ENCODE data around the gene ZP1.
"Not testable (repeated sequence)": the region's sequence is repeated elsewhere in the genome, so short reads cannot be mapped to it uniquely, and the experiment has no call there.

ZP1 gene

DNA sequence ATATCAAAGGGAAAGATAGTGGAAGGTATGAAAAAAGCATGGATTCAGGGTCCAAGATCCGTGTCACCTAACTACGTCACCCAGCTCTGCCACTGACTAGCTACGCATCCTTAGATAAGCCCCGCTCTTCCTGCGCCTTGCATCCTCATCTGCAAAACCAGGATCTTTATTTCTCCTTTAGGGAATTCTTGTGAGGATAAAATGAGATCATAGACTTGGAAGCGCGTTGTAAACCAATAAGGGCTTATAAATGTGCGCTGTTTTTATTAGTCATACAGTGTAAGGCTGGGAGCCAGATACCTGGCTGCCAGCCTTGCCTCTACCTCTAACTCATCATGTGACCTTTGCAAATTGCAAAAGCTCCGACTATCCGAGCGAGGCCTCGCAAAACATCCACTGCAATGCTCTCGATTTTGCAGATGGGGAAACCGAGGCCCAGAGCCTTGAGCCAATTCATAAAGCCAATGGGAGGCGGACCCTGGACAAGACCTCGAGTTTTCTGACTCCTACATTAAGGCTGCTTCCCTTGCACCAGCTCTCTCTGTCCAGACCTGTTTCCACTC lies 38.3 kb downstream of the ZP1 start:
- DNase-seq (ENCODE audit: low spot score) (no peak), FAIRE-seq (no peak)

DNA sequence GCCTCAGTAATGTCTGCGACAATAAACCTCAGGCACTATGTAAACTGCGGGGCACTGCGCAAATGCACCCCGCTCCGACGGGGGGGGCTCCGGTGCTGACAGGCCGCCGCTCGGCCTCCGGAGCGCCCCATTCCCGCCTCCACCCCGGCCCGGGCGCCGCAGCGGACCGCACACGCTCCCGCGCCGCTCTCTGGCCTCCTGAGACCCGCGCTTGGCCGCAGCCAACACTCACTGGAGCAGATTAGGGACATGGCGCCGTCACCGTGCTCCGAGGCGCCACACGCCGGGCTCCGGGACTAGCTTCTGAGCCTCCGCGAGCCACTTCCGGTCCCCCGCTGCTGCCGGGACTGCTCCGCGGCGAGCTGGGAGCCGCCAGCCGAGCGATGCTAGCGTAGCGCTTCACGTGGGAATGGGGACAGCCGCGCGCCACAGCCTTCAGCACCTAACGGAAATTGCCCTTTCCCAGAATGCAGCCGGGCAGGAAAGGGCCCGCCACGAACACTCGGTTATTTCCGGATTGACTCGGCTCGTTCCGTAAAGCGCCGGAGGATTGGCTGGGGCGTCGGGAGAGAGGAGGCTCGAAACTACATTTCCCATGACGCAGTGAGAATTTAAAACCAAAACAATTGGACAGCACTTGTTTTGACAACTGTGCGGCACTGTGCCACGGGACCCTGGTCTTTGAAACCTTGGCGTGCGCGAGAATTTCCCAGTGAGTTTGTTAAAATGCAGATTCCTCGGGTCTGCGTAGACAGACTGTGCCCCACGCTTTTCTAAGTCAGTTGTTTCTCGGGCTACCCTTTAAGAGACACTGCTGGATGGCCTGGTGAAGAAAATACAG lies 39.0 kb downstream of the ZP1 start, which contains the start of gene PRPF19:
PRPF19 (minus strand) TSS at position 454 of the 841 bp plus-strand sequence; CDS start at position 251, 203 bp downstream.
- DNase-seq (ENCODE audit: low spot score) = peak; percentile 98
- no peak for FAIRE-seq

DNA sequence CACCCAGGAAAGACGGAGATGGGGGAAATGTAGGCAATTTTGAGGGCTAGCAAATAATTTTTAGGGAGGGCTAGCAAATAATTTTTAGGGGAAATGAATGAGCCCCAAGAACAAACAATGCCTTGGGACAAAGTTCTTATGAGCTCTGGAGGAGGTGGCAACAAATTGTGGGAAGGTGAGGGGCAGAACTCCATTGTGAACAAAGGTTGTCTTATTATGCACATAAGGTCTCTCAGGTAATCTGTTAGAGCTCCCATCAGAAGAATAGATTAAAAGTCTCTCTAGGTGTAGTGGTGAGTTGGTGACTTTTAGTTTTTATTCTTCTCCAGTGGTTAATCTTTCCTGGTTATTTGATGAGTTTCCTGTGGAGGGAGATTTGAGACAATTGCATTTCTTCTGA lies 41.5 kb downstream of the ZP1 start:
- no peak for FAIRE-seq
- DNase-seq (ENCODE audit: low spot score) = no peak

DNA sequence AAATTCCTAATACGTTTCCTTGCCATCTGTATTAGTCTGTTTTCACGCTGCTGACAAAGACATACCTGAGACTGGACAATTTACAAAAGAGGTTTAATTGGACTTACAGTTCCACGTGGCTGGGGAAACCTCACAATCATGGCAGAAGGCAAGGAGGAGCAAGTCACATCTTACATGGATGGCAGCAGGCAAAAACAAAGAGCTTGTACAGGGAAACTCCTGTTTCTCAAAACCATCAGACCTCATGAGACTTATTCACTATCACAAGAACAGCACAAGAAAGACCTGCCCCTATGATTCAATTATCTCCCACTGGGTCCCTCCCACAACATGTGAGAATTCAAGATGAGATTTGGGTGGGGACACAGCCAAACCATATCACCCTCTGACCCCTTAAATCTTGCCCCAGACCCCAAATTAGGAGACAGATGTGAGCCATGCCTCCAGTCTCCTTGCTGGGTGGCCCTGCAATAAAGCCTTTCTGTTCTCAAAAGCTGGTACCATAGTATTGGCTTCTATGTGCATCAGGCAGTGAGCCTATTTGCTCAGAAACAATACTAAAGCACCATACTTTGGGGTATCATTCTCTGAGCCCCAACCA lies 42.4 kb downstream of the ZP1 start:
- not testable (repeated sequence) for FAIRE-seq; DNase-seq (ENCODE audit: low spot score)

DNA sequence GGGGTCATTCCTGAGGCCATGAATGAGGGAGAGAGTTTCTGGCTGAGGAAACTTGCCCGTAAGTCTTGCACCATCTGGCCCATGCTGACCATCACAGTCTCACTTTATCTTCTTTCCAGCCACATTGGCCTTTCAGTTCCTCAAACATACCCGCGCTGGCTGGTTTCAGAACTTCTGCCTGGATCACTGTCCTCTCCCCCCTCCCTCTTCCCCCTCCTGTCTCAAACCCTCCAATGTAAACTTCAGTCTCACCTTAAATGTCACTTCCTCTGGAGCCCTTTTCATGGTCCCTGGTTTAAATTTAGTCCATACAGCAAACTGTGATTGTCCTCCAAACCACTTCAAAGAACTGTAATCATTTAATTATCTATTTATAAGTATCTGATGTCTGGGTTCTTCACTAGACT lies 42.9 kb downstream of the ZP1 start:
- FAIRE-seq = no peak

DNA sequence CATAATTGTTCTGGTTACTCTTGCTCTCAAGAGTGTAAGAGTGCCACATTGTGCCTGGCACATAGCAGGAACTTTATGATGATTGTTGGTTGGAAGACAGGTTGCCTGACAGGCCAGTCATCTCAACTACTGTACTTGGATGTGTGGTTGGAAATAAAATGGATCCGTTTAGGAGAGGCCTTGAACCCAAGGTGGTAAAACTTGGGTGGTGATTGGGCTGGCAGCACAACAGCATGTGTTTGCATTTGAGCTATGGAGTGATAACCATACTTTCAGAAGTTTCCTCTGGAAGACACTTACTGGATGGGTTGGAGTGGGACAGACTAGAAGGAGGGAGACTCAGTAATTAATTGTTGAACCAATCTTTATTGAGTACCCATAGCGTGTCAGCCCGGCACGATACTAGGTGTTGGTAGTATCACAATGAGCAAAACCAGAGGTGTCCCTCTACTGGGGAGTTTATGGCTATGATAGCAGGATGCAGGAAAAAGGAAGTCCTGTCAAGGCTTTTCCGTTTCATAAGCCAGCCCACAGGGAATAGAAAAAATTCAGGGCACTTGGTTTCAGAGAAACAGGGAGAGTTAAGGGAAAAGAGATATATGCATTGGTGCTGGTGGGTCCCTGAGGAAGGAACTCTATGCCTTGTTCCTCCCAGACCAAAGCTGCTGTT lies 43.5 kb downstream of the ZP1 start:
- FAIRE-seq = no peak

More for the DNA sequence above, 42.9 kb downstream of the ZP1 start:
- no peak for DNase-seq (ENCODE audit: low spot score)

DNA sequence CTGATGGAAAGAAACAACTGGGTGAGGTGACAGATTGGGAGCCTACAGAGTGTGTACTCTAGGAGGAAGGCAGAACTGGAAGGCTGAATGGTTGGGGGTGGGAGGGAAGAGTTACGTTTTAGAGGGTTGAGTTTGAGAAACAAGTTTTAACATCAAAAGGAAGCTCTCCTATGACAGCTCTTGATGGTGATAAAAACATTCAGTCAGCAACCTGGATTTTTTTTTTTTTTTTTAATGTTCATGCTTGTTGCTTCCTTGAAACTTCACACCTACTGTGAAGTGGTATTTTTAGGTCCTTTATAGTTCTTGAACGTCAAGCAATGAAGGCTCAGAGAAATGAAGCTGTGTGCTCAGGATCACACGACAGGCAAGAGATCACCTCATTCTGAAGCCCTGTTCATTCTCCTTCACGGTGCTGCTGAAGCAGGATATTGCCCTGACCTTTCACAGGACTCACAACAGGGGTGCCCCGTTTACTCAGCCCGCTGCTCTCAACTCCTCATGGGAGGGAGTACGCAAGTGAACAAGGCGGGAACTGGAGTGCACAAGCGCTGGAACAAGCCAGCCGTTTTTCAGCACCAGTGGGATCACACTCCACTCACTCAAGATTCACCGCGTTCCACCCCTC lies 45.0 kb downstream of the ZP1 start:
- no peak for FAIRE-seq
- DNase-seq (ENCODE audit: low spot score) = no peak

More for the DNA sequence above, 43.5 kb downstream of the ZP1 start:
- DNase-seq (ENCODE audit: low spot score) = no peak

DNA sequence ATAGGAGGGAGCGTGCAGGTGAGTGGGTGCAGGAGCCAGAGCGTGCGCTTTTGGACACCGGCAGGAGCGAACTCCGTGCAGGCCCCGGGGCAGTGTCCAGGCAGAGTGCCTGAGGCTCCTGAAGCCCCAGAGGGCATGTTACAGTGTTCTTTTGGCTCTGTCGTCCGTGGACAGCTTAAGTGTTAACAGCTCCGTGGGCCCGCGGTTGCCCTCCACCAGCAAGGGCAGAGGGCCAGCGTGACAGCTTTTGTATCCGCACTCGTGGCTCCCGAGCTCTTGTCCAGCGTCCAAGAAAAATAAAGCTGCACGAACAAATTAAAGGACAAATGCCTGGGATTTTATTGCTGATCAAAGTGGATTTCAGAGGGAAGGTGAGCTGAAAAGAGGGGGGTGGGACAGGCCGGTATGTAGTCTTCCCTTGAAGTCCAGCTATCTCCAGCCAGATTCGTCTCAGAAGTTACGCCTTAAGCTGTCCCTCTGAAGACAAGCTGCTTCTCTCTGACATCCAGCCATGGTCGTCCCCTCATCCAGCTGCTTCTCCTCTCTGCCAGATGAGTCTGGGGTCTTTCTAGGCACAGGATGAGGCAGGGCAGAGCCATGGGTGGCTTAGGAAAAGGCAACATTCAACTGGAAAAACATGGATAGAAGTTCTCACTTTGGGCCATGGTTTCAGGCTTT lies 45.6 kb downstream of the ZP1 start:
- DNase-seq (ENCODE audit: low spot score) = no peak
- no peak for FAIRE-seq

DNA sequence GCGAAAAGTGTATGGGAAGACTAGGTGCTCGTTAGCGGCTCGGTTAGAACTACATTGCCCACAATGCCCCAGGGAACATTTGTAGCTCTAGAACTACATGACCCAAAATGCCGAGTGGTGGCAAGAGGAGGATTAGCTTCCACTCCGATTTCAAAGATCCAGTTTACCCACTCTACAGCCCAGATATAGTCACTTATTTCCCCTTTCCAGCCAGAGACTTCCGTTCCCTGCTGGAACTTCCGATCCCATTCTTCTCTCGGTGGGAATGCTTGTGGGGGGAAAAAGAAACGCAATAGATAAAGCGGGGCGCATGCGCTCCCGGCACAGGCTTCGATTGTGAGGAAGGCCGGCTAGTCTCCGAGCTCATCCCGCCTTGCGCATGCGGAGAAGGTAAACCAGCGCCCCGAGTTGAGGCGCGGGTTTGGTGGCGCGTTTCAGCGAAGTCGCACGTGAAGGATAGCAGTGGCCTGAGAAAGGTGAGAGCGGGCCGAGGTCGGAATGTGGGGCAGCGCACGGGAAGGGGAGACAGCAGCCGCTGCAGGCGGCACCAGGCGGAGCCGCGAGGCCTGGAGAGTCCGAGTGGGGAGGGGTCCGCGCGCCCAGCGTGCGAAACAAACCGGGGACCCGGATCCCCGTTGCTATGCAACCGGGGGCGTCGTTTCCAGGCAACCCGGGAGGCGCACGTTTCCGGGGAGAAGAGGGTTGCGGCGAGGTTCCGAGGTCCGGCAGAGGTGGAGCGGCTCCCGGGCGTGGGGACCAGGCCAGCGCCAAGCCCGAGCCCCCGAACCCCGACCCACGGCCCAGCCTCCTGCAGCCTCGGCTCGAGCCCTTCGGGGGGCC lies 46.7 kb downstream of the ZP1 start, which contains the start of gene TMEM109:
TMEM109 (plus strand) TSS at position 366 of the 840 bp plus-strand sequence. CDS start 5,536 bp downstream, outside the sequence.
- FAIRE-seq (no peak), DNase-seq (ENCODE audit: low spot score) (peak; percentile 90)

DNA sequence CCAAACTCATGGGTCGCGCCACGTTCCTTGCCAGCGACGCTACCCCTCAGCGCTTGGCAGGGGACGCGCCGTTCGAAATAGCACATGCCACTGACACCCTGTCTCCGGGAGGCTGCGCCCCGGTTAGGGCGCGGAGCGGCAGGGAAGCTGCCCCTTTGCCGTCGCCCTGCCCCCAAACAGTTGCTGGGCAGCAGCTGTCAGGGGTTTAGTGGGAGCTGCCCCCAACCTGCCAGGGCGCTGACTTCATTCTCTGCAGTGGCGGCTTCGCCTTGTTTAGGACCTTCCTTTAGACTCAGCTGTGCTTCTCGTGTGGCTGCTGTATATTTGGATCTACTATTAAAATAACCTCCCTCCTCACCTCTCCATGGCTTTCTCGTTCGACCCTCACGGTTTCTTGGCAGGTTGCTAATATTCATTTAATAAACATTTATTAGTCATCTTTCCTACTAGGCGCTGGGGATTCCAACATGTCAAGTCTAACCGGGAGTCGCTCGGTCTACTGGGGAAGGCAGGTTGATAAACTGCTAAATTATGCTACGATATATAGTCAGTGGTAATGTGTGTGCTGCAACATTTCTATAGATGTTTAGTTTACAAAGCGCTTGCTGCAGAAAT lies 47.4 kb downstream of the ZP1 start:
- FAIRE-seq (no peak), DNase-seq (ENCODE audit: low spot score) (peak; percentile 50)

DNA sequence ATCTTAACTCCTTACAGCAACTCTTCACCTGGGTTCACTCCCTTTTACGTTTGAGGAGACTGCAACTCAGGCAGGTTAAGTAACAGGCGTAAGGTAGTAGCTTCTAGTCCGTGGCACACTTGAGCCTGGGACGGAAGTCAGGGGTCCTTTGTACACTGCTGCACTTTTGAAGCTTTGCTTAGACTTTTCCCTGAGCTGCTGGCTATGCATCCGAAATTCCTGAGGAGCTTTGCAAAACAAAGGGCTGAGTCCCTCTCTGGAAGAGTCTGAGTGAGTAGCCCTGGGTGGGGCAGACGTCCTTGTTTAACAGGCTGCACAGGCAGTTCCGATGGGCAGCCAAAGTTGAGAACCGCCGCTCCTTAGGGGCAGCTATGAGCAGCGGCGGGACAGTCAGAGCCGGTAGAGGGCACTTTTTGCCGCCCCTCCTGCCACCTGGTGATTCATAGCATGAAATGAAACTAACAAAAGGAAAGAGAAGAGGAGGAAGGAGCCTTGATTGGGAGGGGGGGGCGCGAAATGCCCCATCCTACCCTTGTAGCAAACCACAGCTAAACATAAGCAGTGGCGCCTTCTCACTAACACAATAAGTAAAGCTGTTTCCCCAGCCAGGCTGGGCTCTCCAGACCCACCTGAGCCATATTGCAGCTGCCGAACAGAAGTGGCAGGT lies 48.0 kb downstream of the ZP1 start:
- DNase-seq (ENCODE audit: low spot score) (peak; percentile 81), FAIRE-seq (no peak)

DNA sequence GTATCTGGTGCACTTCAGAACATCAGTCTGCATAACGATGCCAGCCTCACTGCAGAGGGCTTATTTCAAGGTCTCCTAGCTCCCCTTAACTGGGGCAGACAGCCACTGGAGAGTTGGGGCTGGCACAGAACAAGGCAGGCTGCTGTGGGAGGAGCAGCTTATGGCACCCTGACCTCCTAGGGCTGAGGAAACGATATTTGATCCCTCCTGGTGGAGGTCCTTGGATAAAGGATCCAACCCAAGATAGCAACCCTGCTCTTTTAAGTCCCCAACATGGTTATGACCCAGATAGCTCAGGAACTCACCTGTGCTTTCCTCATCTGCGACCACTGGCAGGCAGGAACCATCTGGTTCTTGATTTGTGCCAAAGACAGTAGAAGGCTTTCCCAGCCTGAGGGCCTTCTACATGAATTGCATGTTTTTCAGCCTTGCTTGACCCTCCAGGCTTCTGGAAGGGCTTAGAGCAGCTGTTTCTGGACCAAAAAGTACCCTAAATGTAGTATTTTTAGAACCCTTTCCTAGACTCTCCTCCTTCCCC lies 49.4 kb downstream of the ZP1 start:
- FAIRE-seq = no peak
- no peak for DNase-seq (ENCODE audit: low spot score)

DNA sequence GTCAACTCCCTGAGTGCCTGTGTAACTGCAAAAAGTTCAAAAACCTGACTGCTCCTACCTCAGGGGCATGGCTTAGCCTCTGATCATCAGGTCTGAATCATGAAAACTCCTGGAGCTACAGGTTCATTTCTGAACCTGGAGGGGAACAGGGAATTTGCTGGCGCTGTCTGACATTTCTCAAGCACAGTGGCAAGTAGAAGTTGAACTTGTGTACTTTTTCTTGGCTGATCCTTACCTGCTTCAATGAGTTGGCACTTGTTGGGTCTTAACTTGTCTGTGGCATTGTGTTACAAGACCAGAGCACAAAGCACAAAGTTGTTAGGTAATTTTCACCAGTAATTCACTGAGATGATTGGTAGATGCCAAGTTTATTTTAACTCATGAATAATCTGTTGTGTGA lies 49.9 kb downstream of the ZP1 start:
- FAIRE-seq (no peak), DNase-seq (ENCODE audit: low spot score) (no peak)

DNA sequence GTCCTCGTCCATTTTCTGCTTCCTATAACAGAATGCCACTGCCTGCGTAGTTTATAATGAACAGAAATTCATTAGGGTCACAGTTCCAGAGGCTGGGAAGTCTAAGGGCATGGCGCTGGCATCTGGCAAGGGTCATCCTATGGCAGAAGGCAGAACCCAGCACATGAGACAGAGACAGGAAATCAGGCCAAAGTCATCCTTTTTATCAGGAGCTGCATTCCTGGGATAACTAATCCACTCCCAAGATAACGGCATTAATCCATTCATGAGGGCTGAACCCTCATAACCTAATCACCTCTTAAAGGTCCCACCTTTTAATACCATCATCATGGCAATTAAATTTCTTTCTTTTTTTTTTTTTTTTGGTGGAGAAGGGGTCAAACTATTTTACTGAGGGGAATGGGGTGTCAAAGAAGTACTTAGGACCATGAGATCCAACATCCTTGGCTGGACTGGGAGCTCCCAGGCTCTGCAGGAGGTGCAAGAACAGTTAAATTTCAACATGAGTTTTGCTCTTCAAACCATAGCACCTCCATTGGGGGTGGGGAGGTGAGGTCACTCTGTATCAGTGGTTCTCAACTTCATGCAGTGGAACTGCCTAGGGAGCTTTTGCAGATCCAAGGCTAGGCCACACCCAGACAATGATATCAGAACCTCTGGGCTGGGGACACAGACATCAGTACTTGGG lies 51.1 kb downstream of the ZP1 start:
- DNase-seq (ENCODE audit: low spot score) = no peak
- no peak for FAIRE-seq

DNA sequence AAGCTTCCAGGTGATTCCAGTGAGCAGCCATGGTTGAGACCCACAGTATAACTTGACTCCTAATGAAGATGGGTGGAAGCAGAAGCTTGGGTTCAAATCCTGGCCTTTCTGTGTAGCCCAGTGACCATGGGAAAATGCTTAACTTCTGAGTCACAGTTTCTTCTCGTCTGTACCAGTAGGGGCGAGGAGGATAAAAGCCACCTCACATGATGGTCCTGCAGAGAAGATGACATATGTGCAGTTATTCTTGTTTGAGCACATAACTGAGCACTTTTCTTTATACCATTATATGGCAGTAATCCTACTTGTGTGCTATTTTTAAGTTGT lies 51.6 kb downstream of the ZP1 start:
- FAIRE-seq = no peak
- DNase-seq (ENCODE audit: low spot score) = no peak

DNA sequence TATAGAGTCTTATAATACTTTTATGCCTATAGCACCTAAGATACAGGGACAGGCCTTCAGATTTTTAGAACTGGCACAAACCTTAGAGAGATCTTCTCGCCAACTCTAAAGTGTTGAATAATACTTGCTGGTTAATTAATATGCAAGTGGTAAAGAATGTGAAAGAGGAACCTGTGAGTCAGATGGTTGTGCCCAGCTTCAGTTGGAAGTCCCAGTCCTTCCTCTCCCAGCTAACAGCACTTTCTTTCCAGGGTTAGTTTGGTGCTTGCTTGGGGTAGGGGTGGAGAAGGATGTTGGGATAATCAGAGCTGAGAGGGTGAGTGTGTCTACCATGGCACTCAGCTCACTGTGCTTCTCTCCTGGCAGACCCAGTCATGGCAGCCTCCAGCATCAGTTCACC lies 52.0 kb downstream of the ZP1 start:
- DNase-seq (ENCODE audit: low spot score) (no peak), FAIRE-seq (no peak)

DNA sequence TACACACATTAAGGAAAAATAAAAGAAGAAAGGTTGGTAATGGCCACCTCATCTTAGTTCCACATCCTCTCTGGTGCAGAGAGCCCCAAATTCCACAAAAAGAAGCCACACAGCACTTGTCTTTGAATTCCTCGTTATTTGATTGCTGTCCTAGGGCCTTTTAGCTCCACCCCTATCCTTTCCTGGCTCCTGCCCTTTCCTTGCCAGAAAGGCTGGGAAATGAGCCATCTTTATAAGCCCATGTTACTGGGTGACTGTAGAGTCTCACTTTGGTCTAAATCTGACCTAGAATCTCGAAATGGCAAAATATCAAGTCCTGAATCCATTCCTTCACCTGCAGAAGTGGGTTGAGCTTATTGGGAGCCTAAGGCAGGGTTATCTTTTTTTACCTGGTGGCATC lies 52.6 kb downstream of the ZP1 start:
- no peak for FAIRE-seq
- DNase-seq (ENCODE audit: low spot score) = no peak

DNA sequence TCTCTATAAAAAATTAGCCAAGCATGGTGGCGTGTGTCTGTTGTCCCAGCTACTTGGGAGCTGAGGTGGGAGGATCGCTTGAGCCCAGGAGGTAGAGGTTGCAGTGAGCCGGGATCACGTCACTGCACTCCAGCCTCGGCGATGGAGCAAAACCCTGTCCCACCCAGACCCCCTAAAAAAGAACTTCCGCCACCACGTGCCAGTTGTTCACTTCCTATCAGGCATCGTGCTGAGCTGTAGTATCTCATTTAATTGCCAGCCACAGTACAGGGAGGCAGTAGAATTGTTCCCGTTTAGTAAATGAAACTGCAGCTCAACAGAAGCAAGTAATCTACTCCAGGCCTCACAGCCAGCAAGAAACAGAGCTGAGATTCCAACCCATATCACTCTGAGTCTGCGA lies 53.9 kb downstream of the ZP1 start:
- FAIRE-seq = no peak

More for the DNA sequence above, 53.9 kb downstream of the ZP1 start:
- no peak for DNase-seq (ENCODE audit: low spot score)

Measured in urothelium cell line (cell line).